DMS53 treated with DMSO at 0.1 percent for 48 hours (cell line): ENCODE results near the gene ERC2.
A peak's percentile ranks its signal among the peaks of the same experiment; 100 is the strongest.

Experiments
- DNase-seq: peaks from one replicate; lab custom pipeline; 2025; ENCODE audit not compliant: unreplicated experiment; lab: John Stamatoyannopoulos, UW

The ERC2 gene

DNA sequence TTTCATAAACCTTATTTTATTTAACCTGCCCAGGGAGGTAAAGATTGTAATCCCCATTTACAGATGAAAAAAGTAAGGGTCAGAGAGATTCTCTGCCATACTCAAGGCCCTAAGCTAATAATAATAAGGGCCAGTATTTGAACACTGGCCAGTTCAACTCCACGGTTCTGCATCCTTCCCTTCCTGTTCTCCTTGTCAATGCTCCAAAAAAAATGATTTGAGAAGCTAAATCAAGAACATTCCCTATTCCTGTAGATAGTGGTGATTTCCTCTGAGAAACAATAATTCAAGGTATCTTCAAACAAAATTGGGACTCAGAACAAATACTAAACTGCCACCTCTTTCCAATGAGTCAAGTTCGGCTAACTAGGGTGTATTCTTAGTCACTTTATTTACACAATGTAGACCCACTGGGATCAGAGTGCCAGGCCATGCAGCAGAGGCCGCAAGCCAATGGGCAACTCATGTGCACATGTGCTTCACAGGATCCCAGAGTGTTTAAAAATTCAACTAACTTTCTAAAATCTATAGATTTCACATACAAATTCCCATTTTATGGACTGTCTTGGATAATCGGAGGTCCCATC, 521.6 kb downstream of the ERC2 start:
- no peak for DNase-seq

DNA sequence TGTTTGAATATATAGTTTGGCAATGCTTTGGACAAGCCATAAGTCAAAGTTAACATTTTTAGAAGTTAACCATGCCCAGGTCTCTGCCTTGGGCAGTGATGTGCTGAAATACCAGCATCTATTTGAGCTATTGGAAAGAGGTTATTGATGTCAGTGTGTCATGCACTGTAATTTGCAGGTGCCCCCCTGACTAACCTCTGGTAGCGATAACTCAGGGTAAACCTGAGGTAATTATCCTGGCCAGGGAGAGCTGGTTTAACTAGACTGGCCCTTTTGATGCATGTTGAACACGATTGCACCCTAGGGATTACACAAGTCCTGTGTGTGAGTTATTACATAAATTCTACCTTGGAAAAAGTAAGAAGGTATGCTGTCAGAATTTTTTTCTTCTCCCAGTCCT, 525.4 kb downstream of the ERC2 start:
- DNase-seq: no peak

GRCh38 chr3:55939287-55939686, 529.0 kb downstream of the ERC2 start:
- DNase-seq: no peak

DNA sequence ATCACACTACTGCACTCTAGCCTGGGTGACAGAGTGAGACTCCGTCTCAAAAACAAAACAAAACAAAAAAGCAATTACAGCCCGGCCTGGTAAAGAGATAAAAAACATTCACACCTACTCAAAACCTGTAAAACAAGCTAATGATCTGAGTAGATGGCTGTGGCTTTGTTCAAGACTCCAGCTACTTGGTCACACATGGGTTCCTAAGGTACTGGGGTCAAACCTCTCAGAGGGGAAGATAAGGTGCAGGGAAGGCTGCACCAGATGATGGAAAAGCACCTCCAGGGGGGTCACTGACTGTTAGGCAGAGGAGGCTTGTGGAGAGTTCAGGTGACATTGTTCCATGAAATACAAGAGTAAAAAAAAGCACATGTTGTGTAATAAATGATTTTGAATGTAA, 531.0 kb downstream of the ERC2 start:
- no peak for DNase-seq

GRCh38 chr3:55936549-55937052, 531.7 kb downstream of the ERC2 start:
- DNase-seq: no peak

- no peak for DNase-seq
Observed at GRCh38 chr3:55935241-55935640, 533.0 kb downstream of the ERC2 start.

- no peak for DNase-seq
Observed at GRCh38 chr3:55934771-55935170, 533.5 kb downstream of the ERC2 start.

GRCh38 chr3:55929154-55929869, 539.0 kb downstream of the ERC2 start:
- no peak for DNase-seq

DNA sequence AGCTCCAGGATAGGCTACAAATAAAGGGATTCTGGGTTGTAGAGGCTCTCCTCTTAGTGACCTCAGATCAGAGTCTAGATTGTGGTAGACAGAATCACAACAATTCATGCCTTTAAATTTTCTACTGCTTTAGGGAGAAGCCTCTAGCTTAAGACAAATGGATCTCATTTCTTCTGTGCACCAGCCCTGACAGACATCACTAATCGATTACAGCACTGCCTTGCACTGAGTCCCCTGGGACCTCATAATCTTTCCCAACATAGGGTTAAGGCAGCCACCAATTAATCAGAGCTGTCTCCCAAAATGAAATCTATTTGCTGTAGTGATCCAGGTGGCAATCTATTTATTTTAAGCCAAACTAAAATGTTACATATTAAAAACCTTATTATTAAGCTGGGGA, 544.6 kb downstream of the ERC2 start:
- no peak for DNase-seq

DNA sequence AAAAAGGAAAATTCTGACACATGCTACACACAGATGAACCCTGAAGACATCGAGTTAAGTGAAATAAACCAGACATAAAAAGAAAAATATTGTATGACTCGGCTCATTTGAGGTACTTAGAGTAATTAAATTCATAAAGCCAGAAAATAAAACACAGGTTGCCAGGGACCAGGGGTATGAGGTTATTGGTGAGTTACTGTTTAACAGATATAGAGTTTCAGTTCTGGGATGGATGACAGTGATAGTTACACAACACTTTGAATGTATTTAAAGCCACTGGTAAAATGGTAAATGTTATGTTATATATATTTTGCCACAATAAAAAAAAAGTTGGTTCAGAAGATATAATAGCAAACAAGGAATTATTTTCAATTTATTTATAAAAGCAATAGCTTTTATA, 545.1 kb downstream of the ERC2 start:
- no peak for DNase-seq

GRCh38 chr3:55912880-55913279, 555.4 kb downstream of the ERC2 start:
- no peak for DNase-seq

DNA sequence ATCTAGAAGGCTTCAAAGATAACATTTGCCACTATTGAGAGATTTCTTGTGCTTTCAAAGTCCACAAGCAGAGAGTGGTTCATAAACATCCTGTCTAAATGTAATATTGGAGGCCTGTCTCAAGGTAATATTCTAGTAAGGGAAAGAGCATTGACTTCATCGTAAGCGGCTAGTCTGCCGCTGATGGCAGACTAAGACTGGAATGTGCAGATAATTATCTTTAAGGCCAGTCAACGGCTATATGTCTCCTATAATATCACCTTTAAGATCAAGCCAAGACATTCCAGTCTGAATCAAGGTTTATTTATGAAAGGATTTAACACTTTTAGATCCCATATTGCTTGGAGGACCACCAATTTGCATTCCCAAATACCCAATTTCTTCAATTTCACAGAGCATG, 557.0 kb downstream of the ERC2 start:
- DNase-seq: no peak

DNA sequence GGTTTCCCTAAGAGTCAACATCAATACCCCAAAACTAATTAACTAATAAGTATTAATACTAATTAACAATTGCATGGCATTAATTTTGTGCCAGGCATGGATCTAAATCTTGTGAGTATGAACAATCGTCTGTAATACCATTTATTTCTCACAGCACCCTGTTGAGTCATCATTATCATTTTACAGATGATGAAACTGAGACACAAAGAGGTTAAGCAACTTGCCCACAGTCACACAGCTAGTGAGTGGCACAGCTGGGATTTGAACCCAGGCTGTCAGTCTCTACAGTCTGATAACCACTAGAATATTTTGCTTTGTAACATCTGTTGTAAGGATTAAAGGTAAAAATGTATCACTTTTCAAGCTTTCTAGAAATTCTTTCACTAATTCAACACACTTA, 557.7 kb downstream of the ERC2 start:
- DNase-seq: no peak

DNA sequence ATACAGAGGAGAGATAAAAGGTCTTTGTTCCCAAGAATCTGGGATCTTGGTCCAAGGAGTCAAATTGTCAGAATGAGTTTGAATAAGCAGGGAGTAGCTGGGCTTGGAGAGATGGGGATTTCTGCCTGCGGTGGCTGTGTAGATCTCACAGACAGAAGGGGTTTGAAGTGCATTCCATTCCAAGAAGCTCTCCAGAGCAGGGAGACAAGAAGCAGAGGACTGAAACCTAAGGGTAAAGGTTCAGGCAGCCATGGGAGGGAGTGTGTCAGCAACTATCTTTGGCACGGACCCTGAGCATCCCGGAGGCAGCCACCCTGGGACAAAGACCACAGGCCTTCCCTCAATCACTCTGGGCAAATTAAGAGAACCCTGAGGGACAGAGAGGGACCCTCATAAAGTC, 558.9 kb downstream of the ERC2 start:
- no peak for DNase-seq

GRCh38 chr3:55907616-55908015, 560.7 kb downstream of the ERC2 start:
- no peak for DNase-seq

DNA sequence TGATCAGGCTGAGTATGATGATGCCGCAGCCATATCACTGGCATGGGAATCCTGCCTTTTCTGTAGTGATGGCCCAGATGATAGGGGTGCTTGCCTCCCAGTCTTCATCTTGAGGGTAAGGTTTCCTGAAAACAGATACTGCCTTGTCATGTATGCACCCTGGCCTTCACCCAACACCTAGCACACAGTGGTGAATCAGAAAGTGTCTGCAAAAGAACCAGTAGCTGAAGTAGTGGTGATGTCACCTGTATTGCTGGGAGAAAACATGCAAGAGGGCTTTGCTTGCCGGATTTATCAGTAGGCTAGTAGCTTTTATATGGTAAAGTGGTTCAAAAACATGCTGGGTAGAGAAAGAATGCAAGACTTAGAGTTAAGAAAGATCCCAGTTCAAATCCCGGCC, 561.4 kb downstream of the ERC2 start:
- DNase-seq: no peak

DNA sequence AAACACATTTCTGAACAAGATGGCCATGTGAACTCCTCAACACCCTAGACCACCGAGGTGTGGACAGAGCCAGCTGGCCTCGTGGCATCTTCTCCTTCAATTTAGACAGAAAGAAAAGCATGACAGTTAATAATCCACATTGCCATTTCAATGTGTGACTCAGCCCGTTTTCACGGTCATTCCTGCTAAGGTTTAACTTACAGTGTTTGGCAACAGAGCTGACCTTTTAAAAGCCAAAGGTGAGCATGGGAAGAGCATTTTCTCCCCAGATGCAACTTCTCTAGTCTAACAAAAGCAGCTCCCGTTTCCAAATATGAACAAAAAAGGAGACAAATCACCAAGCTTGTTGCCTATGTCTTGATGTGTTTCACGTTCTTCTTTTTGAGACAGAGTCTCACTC, 563.6 kb downstream of the ERC2 start:
- no peak for DNase-seq

DNA sequence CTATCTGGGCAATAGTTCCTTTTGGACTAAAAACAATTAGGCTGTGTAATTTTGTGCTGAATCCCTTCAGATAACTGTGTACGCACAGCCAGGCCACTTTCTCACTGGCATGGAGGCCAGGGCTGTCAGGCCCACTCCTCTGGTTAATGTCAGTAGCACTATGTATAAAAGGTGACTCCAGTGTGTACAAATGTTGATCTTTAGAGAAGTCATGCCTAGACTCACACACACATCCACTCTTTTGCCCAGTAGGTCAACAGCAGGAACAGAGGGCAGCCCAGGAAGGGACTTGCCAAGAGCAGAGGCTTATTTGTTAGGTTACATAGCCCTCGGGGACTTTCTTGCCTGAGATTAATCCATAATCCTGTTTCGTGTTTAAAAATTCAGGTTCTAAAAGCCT, 564.6 kb downstream of the ERC2 start:
- DNase-seq: no peak

- DNase-seq: no peak
Observed at GRCh38 chr3:55902221-55902900, 565.9 kb downstream of the ERC2 start.

DNA sequence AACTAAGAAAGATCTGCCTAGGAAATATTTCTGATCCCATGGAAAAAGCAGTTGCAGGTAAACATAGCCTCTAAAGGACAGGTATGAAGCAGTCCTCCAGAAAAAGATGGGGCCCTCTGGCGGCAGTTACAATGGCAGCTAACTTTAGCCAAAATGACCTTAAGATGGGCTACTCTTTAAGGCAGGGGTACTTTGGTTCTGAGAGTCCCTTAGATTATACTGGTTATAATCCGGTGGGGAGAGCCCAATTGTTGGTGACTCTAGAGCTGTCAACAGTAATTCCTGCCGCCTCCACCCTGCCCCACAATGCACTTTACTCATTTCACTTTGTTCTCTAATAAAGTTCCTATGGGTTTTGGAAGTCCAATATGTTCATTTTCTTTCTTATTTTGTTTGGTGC, 568.4 kb downstream of the ERC2 start:
- no peak for DNase-seq

GRCh38 chr3:55897573-55898224, 570.6 kb downstream of the ERC2 start:
- DNase-seq: peak; percentile 0
